ENCODE results near the gene ZNF397.

GRCh38 chr18:35227254-35227653 is 13.6 kb upstream of the ZNF397 start:
- TF ChIP-seq CTCF (IDR thresholded peaks at IDR 0.05; ENCODE audit: low read length) (no peak), EZH2 (IDR thresholded peaks at IDR 0.05; ENCODE audit: borderline replicate concordance, low read length) (no peak)
